Effector CD8-positive, alpha-beta T cell (primary cell): ENCODE data around the gene TTLL1.
"Not testable (repeated sequence)": the region's sequence is repeated elsewhere in the genome, so short reads cannot be mapped to it uniquely, and the experiment has no call there.

Experiments used
- DNase-seq: peaks from one replicate; lab custom pipeline; 2025; lab: John Stamatoyannopoulos, UW

The TTLL1 gene

DNA sequence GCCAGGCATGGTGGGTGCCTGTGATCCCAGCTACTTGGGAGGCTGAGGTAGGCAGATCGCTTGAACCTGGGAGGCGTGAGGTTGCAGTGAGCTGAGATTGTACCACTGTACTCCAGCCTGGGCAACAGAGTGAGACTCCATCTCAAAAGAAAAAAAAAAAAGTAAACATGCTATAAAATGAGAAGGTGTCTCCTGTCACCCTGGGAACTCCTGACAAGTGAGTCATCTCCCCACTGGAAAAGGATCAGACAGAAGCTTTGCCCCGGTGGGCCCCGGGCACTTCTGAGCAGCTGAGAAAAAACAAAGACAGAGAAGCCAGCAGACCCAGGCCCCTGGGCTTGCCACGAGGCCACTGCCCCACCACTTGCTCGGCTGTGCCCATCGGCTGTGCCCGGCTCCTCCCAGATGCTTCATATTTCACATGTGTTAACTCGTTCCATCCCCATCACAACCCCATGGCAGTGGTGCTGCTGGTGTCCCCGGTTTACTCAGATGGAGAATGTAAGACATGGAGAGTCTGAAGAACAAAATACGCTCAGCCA is 22.3 kb downstream of the TTLL1 start:
- DNase-seq, result no peak

DNA sequence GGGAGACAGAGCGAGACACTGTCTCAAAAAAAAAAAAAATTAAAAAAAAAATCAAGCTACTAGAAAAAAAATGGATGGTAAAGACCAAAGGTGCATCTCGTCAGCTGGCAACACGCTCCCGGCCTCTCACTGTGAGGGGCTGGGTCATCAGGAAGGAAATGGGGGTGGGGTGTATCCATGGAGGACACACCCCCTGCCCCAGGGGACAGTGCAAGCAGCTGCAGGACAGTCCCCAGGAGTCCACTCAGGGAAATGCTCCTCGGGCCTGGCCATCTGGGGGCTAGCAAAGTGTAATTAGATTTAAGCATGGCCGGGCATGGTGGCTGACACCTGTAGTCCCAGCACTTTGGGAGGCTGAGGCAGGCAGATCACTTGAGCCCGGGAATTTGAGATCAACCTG is 23.1 kb downstream of the TTLL1 start:
- no peak for DNase-seq

DNA sequence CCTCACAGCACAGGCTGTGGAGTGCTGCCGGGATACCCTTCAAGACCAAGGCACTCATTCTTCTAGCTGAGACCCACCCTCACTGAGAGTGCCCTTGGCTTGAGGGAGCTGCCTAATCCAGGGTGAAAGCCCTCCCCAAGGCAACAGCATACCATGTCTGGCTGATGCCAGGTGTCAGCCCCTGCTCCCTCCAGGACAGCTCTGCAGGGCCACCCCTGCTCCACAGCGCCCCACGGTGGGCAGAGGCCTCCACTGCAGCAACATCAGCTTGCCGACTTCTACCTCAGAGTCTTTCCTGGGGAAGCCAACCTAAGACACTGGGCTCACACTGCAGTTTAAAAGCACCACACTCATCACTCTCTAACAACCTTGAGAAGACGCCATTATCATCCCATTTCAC is 29.0 kb downstream of the TTLL1 start:
- no peak for DNase-seq

DNA sequence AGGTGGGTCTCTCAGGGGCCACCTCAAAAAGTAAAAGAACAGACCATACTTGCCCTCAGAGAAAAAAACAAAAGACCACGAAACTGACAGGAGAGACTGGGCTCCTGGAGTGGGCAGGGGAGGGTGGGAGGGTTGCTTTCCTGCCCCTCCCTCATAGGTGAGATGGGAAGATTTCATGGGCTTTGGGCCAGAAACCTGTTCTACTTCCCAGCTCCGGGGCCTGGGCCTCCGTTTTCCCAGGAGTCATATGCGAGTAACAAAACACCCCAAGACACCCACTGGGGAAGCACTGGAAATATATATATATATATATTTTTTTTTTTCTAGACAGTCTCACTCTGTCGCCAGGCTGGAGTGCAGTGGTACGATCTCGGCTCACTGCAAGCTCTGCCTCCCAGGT is 31.6 kb downstream of the TTLL1 start:
- DNase-seq, result no peak

DNA sequence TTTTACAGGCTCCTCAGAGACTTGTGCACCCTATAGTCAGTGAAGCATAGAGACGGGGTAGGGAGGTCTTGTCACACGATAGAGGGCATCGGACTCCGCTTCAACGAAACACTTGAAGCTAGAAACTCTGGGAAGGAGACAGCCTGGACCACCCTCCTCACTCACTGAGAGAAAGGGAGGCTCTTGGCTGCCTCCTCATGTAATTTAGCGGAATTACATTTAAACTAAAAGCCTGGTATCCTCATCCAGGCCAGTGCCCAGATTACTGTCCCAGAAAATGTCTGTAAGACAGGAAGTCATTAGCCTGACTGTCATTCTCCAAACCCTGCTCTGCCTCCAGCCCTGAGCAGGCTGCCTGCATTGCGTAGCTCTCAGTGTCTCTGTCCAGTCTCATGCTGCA is 36.0 kb downstream of the TTLL1 start:
- no peak for DNase-seq

DNA sequence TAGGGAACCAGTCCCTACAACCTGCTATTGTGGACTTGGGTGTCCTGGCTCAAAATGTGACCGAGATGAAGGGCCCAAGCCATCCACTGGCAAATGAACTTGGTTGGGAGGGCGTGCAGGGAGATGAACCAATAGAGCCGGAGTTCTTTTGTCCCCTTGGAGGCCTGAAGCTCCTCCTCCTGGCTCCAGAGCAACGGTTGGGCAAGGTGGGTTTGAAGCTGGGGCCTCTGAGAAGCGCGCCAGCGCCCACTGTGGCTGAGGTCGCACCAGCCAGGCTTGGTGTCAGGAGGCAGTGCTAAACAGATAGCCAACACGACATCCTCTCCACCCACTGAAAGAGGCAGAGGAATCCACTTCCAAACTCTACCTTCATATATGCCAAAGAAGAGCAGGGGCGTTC is 38.2 kb downstream of the TTLL1 start:
- no peak for DNase-seq

DNA sequence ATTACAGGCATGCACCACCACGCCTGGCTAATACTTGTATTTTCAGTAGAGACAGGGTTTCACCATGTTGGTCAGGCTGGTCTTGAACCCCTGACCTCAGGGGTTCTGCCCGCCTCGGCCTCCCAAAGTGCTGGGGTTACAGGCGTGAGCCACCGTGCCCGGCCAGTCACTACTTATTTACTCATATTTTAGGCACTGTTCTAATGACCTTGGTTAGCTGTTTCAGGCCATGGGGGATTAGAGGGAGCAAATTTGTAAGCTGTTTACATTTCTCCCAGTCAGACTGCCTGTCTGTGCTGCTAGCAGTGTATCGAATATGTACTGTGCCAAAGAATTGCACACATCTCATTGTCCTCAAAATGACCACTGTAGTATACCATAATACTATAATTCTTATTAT is 41.6 kb downstream of the TTLL1 start:
- no peak for DNase-seq

DNA sequence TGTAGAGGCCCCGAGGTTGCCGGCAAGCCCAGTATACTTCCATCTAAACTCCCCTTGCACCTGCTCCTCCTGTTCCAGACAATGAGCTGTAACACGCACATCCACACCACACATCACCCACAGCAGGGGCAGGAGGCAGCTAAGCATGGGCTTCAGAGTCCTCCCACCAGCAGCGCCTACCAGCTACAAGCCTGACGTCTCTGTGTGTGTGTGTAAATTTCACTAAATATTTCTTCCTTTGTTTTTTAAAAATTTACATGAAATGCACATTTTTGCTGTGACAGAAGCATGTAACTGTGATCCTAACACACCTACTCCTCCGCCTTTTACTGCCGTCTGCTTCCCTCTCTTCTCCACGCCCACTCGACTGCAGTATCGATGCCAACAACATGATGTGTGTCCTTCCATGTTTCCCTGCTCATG is 44.9 kb downstream of the TTLL1 start:
- DNase-seq, result no peak

DNA sequence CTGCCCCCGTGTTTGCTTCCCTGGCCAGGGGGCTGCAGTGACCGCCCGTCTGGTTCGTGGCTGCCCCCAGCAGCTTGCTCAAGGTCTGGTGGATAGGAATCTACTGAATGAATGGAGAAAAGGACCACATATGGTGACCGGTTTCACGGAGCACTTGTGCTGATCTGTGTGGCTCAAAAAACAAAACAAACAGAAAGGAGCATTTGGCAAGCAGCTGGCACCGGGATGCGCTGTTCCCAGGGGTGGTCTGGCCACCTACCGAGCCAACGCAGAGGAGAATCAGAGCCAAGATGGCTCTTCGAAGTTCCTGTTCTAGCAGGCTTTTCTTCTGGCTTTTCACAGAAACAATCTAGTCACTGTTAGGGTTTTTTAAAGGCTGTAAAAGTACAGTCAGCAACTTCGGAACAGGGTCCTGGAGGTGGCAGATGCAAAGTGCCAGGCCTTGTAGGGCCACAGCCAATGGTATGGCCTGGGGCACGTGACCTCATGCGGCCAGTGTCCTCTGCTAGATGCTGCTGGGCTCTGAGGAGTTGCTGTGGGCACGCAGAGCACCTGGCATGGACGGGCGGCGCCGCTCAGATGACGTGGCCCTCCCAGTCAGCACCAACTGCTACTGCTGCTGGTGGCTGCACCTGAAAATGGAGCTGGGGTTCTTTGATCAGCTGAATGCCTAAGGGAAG is 47.0 kb downstream of the TTLL1 start:
- no peak for DNase-seq

DNA sequence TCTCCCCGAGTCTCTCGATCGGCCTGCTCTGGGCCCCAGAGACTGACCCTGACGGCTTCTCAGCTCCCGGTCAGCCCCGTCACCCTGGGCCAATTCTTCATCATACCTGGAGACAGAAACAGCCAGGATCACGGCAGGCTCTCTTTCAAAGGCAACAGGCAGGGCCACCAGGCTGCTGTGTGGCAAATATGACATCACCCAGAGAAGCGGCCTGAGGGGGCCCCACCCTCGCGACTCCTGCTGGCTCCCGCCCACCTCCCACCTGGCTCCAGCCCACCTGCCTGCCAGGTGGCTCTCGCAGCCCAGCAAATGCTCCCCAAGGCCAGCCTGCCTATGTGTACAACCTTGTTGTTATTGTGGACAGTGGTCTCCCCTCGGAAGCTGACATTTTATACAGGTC is 49.4 kb downstream of the TTLL1 start:
- DNase-seq, result no peak

DNA sequence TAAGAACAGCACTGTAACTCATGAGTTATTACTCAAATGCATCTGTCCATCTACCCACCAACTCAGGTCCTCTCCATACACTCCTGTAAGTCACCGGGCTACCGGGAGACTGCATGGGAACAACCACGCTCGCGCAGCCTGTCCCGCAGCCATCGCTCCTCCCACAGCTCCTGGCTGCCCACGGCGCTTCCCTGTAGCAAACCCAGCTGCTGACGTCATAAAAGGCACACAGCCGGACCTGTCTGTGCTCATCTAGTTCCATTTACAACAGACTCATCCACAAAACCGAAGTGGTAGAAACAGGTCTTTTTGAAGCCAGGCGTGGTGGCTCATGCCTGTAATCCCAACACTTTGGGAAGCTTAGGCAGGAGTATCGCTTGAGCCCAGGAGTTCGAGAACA is 50.9 kb downstream of the TTLL1 start:
- no peak for DNase-seq

DNA sequence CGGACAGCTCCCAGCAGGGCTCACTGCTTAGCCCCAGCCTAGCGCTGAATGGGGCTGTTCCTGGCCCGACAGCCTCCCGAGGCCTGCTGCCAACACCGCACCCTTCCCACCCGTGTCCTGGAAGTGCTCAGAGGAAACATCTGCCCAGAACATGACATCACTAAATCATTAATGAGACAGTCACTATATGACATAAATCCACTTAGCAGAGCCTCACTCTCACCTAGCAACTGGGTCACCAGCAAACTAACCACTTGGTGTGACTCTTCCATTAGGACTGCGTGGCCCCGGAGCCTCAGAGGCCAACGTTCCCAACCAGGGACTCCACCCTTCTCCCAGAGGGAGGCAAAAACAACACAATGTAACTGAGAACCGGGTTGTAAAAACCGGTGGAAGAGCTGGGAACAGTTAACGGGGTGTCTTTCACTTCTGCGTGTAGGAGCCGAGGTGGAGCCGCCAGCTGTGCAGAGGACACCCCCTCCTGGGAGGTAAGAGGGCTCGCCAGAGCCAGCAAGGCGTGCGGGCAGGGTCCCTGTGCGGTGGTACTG is 52.8 kb downstream of the TTLL1 start:
- DNase-seq, result no peak

DNA sequence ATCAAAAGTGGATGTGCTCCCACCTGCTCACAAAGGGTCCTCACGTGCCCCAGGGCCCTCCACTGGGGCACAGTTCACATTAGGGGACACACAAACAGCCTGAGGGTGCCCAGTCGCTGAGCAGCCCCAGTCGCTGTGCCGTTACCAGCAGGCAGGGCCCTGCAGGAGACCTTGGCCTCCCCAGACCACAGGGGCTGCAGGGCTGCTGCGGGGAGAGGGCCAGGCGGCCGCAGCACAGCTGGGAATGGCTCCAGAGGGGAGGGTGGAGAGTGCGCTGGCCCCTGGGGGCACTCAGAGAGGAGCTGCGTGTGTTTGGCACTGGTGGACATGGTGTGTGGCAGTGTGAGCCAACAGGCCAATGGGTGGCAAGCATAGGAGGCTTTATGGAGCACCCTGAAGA is 53.9 kb downstream of the TTLL1 start:
- DNase-seq, result no peak

DNA sequence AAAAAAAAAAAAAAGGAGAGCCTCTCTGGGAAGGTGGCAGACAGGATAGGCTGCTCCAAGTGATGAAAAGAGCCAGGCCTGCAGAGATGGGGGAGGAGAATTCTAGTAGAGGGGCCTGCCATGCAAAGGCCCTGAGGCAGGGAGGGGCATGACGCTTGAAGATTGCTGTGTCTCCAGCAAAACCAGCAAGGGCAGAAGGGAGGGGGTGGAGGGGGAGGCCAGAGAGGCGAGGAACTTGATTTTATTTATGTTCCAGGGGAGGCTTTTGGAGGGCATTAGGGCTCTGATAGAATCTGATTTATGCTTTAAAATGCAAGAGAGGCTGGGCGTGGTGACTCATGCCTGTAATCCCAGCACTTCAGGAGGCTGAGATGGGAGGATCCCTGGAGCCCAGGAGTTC is 57.6 kb downstream of the TTLL1 start:
- no peak for DNase-seq

DNA sequence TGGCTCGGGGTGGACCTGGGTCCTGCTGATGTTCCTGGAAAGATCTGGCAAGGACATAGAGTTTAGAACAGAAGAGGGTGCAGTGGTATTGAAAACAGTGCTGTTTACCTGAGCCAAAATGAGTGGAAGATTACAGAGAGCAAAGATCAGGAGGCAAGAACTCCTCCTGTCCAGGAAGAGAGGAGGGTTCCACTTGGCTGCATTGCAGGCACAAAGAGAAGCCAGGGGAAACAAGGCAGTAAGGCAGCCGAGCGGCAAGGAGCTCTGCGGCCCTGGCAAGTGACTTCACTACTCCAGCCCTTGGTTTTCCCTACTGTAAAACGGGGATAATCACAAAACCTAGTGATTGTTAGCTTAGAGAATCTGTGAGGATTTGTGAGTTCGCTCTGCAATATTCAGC is 70.6 kb downstream of the TTLL1 start:
- no peak for DNase-seq

DNA sequence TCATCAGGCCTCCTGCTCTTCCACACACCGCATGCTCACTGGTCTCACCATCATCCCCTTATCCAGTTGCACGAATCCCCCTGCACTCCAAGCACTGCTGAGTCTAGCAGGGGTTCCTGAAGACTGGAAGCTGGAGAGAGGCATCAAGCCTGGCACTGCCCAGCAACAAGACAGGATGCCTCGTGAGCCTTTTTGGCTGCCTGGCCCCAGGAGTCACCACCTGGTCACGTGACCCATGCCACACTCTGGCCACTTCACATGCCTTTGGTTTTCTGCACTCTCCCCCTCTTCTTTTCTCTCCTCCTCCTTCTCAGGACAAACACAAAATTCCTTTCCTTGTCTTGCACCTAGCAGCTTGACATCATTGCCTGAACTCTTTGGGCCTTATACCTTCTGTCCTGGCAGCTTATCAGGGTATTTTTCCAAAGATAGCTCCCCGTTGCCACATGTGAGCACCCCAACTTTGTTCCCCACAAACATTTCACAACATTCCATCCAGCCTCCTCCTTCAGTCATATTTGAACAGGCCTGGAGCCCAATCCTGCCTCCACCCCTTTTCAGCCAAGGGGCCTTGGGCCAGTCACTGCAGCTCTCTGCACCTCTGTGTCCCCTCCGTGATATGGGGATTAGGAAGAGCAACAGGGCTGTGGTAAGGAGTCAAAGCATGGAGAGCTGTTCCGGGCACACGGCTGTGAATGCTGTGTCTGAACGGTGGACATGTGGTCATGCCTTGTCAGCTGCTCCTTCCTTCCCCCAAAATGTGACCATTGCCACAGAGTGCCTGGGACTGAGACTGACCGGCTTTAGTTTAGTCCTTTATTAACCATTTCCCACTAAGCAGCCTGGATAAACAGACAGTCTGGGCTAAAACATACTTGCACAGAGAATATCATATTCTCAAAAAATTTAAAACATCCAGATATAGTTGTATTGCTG is 71.4 kb downstream of the TTLL1 start:
- DNase-seq, result no peak

DNA sequence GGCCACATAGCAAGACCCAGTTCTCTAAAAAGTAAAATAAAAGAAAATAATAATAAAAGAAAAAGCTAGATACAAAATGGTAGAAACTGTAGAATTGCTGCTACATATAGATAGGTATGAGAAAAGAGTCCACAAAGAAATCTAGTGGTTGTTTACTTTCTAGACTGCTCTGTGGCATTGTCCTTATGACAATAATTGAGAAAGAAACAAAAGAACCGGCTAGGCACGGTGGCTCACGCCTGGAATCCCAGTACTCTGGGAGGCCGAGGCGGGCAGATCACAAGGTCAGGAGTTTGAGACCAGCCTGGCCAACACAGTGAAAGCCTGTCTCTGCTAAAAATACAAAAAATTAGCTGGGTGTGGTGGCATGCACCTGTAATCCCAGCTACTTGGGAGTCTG is 73.0 kb downstream of the TTLL1 start:
- not testable (repeated sequence) for DNase-seq

DNA sequence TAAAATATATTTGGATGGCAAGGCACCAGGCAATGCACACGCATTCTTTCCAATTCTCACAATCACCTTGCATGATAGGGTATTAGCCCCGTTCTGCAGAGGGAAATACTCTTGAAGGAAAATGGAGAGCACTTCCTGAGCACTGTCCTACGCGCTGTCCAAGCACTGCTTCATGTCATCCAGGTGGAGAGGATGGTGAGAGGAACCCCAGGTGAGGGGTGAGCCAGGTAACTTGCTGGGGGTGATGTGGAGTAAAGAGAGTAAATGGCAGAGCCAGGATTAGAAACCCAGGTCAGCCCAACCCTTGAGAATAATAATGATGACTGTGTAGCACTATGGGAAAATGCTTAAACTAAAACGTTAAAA is 73.5 kb downstream of the TTLL1 start:
- no peak for DNase-seq

DNA sequence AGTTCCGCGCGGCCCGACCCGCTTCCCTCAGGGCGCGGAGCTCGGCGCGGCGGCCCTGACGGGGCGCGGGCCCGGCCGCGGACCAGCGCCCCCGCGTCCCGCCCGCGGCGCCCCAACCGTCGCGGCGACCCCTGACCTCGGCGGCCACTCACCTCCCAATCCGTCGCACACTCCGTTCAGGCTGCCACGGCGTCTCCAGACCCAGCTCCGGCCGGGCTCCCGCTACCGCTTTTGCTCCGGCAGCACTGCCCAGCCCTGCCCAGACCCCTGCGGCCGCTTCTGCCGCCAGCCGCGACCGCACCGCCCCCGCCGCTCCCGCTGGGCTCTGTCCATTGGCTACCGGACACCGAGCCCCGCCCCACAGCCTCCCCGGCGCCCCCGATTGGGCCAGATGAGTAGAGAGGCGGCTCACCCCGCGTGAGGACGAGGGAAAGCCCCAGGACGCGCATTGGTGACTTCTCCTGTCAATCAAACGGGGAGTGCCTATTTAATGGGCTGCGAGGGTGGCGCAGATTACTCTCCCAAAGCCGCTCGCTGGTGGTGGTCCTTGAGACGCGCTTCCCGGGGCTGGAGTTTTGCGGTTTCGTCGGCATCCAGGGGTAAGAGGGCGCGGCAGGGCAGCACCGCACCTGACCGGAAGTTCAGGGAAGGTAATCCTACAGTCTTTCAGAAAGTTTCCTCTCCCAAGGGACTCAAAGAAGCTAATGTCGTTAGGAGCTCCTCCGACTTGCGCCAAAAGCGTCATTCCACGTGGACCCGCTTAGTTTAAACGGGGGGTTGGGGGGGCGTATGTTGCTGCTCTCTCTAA is 74.1 kb downstream of the TTLL1 start, which contains the start of gene PACSIN2:
Gene PACSIN2 (minus strand): TSS at position 281 of the 808 bp plus-strand sequence. CDS start 103,069 bp downstream, outside the sequence.
- DNase-seq, result peak; percentile 98

DNA sequence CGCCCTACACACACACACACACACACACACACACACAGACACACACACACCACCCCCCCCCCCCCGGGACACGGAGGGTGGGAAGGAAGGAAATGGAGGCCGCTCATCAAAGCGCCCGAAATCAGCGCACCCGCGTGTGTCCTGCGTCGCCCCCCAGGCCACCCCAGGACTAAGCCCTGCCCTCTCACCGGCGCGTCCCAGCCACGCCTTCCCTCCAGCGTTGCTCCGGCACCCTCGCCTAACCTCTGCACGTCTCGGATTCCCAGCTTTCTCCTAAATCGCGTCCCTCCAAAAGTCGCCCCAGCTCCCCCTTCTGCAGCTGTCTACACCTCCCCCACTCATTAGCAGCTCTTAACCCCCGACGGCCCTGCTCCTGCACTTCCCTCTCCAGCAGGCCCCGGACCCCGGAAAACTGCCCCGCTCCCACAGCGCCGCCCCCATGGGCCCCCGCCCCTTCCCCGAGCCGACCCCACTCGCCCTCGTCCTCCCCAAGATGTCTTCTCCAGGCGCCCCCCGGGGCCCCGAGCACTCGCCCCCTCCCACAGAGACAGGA is 74.8 kb downstream of the TTLL1 start:
- peak; percentile 34 for DNase-seq
